IMR-90 (cell line): ENCODE data around the gene DPH6. TPM values are rescaled to one million over a fixed set of nuclear protein-coding genes. Genes with fewer than 3 reads are reported as not detected.
"Not testable (repeated sequence)": the region's sequence is repeated elsewhere in the genome, so short reads cannot be mapped to it uniquely, and the experiment has no call there.

ENCODE experiments used
- ATAC-seq: fragments of 200-7000 bp; cut with Tn5 transposase; 2 replicates; pipeline ENCODE4 v1.9.1; 2020; ENCODE audit warnings: low read depth, mild to moderate bottlenecking, moderate library complexity
- BruUV-seq: library from RNA; stranded (reverse); fragments of 400-500 nt; replicated peaks from 2 replicates; lab custom pipeline; 2021; lab: Mats Ljungman, UMichigan
- CTCF ChIA-PET: fragments of 300-600 bp; formaldehyde crosslinking; extraction: SDS; loops from one replicate; lab custom pipeline; 2021; ENCODE audit warnings: antibody characterized with exemption; lab: Yijun Ruan, JAX
- POLR2A ChIA-PET: fragments of 300-600 bp; sonication (Branson Sonifier 250); formaldehyde crosslinking; loops from one replicate; lab custom pipeline; 2022; ENCODE audit warnings: antibody characterized with exemption; ENCODE audit not compliant: unreplicated experiment; lab: Charles Lee
- DNase-seq: peaks from one replicate; pipeline ENCODE4 v3.0.0; 2013
- H2AFZ ChIP-seq: replicated peaks from 2 replicates; pipeline ENCODE3; 2013; ENCODE audit warnings: low read length, mild to moderate bottlenecking; ENCODE audit not compliant: poor library complexity
- H2AK5ac ChIP-seq: 2 replicates; pipeline ENCODE4 v1.6.1; 2013; ENCODE audit warnings: low read depth, low read length, inconsistent platforms
- H2AK9ac ChIP-seq: replicated peaks from 2 replicates; pipeline ENCODE3; 2013; ENCODE audit warnings: mild to moderate bottlenecking, low read depth, low read length, moderate library complexity; ENCODE audit not compliant: poor library complexity
- H2BK120ac ChIP-seq: 2 replicates; pipeline ENCODE4 v1.6.1; 2013; ENCODE audit warnings: low read depth, low read length, inconsistent platforms
- H2BK15ac ChIP-seq: 3 replicates; pipeline ENCODE4 v1.6.1; 2013; ENCODE audit warnings: low read depth, low read length, inconsistent platforms
- H2BK20ac ChIP-seq: 2 replicates; pipeline ENCODE4 v1.6.1; 2013; ENCODE audit warnings: low read depth, mild to moderate bottlenecking, inconsistent platforms, low read length, moderate library complexity
- H2BK5ac ChIP-seq: 2 replicates; pipeline ENCODE4 v1.6.1; 2013; ENCODE audit warnings: mild to moderate bottlenecking, low read depth, low read length, inconsistent platforms; ENCODE audit not compliant: poor library complexity, severe bottlenecking
- H3K14ac ChIP-seq: replicated peaks from 2 replicates; pipeline ENCODE4 v1.6.1; 2013; ENCODE audit warnings: low read depth, low read length, inconsistent platforms
- H3K18ac ChIP-seq: 2 replicates; pipeline ENCODE4 v1.6.1; 2013; ENCODE audit warnings: low read depth, low read length, control low read depth
- H3K23ac ChIP-seq: 2 replicates; pipeline ENCODE4 v1.6.1; 2013; ENCODE audit warnings: low read depth, low read length, inconsistent platforms
- H3K27ac ChIP-seq: 2 replicates; pipeline ENCODE4 v1.5.1; 2013; ENCODE audit warnings: mild to moderate bottlenecking, control low read depth, low read length; ENCODE audit not compliant: insufficient read depth
- H3K27me3 ChIP-seq: 2 replicates; pipeline ENCODE4 v1.6.1; 2013; ENCODE audit warnings: low read length; ENCODE audit not compliant: control insufficient read depth, insufficient read depth
- H3K36me3 ChIP-seq: 2 replicates; pipeline ENCODE4 v1.6.1; 2013; ENCODE audit warnings: low read length, mixed read lengths; ENCODE audit not compliant: control insufficient read depth, insufficient read depth
- H3K4ac ChIP-seq: 2 replicates; pipeline ENCODE4 v1.6.1; 2013; ENCODE audit warnings: low read depth, low read length, inconsistent platforms
- H3K4me1 ChIP-seq: 2 replicates; pipeline ENCODE4 v1.6.1; 2013; ENCODE audit warnings: low read length, mixed read lengths; ENCODE audit not compliant: control insufficient read depth, insufficient read depth
- H3K4me2 ChIP-seq: 2 replicates; pipeline ENCODE4 v1.6.1; 2013; ENCODE audit warnings: low read depth, mild to moderate bottlenecking, control low read depth, low read length, moderate library complexity
- H3K4me3 ChIP-seq: 2 replicates; pipeline ENCODE4 v1.5.1; 2013; ENCODE audit warnings: low read depth, mild to moderate bottlenecking, control low read depth, low read length, moderate library complexity; ENCODE audit not compliant: insufficient read depth
- H3K56ac ChIP-seq: 2 replicates; pipeline ENCODE4 v1.6.1; 2013; ENCODE audit warnings: low read length, inconsistent platforms; ENCODE audit not compliant: insufficient read depth; ENCODE audit errors: extremely low read depth
- H3K79me1 ChIP-seq, 2 experiments: 2 replicates each; pipeline ENCODE4 v1.6.1; 2013; ENCODE audit warnings: low read length in 2 of 2, inconsistent platforms in 1 of 2, low read depth in 1 of 2
- H3K9ac ChIP-seq: 2 replicates; pipeline ENCODE4 v1.6.1; 2013; ENCODE audit warnings: low read depth, low read length, control low read depth
- H3K9me1 ChIP-seq: 2 replicates; pipeline ENCODE4 v1.6.1; 2013; ENCODE audit warnings: low read length, inconsistent platforms; ENCODE audit not compliant: insufficient read depth
- H3K9me3 ChIP-seq: 2 replicates; pipeline ENCODE4 v1.6.1; 2013; ENCODE audit warnings: low read length; ENCODE audit not compliant: control insufficient read depth, insufficient read depth
- H4K20me1 ChIP-seq: 2 replicates; pipeline ENCODE4 v1.6.1; 2013; ENCODE audit warnings: low read length, inconsistent platforms; ENCODE audit not compliant: insufficient read depth
- H4K5ac ChIP-seq: 2 replicates; pipeline ENCODE4 v1.6.1; 2013; ENCODE audit warnings: mild to moderate bottlenecking, low read depth, low read length, control low read depth
- H4K8ac ChIP-seq, 2 experiments: 2 replicates each; pipeline ENCODE4 v1.6.1; 2013; ENCODE audit warnings: low read depth in 2 of 2, low read length in 2 of 2, control low read depth in 1 of 2, inconsistent platforms in 1 of 2
- H4K91ac ChIP-seq: 2 replicates; pipeline ENCODE4 v1.6.1; 2013; ENCODE audit warnings: low read depth, low read length, inconsistent platforms; ENCODE audit not compliant: insufficient read depth
- WGBS, 2 experiments: methylation state at CpG; one replicate each; pipeline versions ENCODE4 v1.1.5 to v1.1.7; 2013; ENCODE audit warnings: missing lambda C conversion rate in 2 of 2; ENCODE audit not compliant: insufficient read length in 1 of 2; ENCODE audit errors: extremely low coverage in 2 of 2; 5-methylcytosine and 5-hydroxymethylcytosine counted together
- dilution Hi-C: fragments of 300-500 bp; cut with HindIII; formaldehyde crosslinking; loops from one replicate; pipeline ENCODE4 v1.14.3; 2018; ENCODE audit warnings: low sequenced_read_pairs; ENCODE audit not compliant: unreplicated experiment
- in situ Hi-C: fragments of 300-500 bp; cut with MboI; formaldehyde crosslinking; loops from 3 replicates; pipeline ENCODE4 v1.14.3; 2019; ENCODE audit warnings: low sequenced_read_pairs, inconsistent platforms, mixed read lengths
- intact Hi-C: fragments of 100-400 bp; cut with micrococcal nuclease; formaldehyde crosslinking; loops from 2 replicates; pipeline ENCODE4 v1.10.0; 2022
- polyA plus RNA-seq, 3 experiments: library from polyadenylated mRNA; depleted of rRNA; stranded (reverse); fragments of >200 nt; gene quantifications; 2 replicates each; pipeline ENCODE4 v1.2.3, GENCODE V29; 2012; ENCODE audit warnings: low replicate concordance in 1 of 3
- total RNA-seq: library from RNA; depleted of rRNA; stranded (reverse); fragments of >200 nt; gene quantifications from 2 replicates; pipeline ENCODE4 v1.2.3, GENCODE V29; 2012

Gene DPH6
- total and polyA plus RNA-seq, 2 of the 4 experiments (the other 2 are of a cell fraction): 6.1 to 8.1 TPM

DNA sequence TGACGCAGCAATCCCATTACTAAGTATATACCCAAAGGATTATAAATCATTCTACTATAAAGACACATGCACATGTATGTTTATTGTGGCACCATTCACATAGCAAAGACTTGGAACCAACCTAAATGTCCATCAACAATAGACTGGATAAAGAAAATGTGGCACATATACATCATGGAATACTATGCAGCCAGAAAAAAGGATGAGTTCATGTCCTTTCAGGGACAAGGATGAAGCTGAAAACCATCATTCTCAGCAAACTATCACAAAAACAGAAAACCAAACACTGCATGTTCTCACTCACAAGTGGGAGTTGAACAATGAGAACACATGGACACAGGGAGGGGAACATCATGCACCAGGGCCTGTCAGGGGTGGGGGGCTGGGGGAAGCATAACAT is 167.5 kb downstream of the DPH6 start:
- dilution Hi-C loops, POLR2A ChIA-PET: not testable (repeated sequence)

More for the DNA sequence above, 167.5 kb downstream of the DPH6 start:
- H2AK5ac ChIP-seq, H2BK15ac ChIP-seq, H2AK9ac ChIP-seq, H3K27ac ChIP-seq, H3K56ac ChIP-seq, DNase-seq, H3K9me1 ChIP-seq, H2AFZ ChIP-seq, H4K20me1 ChIP-seq, CTCF ChIA-PET, H4K8ac ChIP-seq, ATAC-seq, H3K23ac ChIP-seq, H3K36me3 ChIP-seq, H2BK20ac ChIP-seq, H3K14ac ChIP-seq, H4K91ac ChIP-seq, H3K9ac ChIP-seq, H3K79me1 ChIP-seq, H3K18ac ChIP-seq, H3K27me3 ChIP-seq, BruUV-seq, H3K4me3 ChIP-seq, H2BK120ac ChIP-seq, intact Hi-C loops, H3K4me1 ChIP-seq, H3K4ac ChIP-seq, H4K5ac ChIP-seq, H2BK5ac ChIP-seq, in situ Hi-C loops, H3K4me2 ChIP-seq, H3K9me3 ChIP-seq: not testable (repeated sequence)
- no CpG with 5 or more reads among the region's 1 CpG for WGBS, 2 experiments
